Astrocyte of the cerebellum (primary cell): Measurements from ENCODE around the gene SORCS2.

Experiments used
- DNase-seq: peaks from one replicate; pipeline ENCODE4 v3.0.0-alpha.2; 2011; ENCODE audit warnings: low read depth
- H3K4me3 ChIP-seq: 2 replicates; pipeline ENCODE4 v1.5.1; 2011; ENCODE audit warnings: mild to moderate bottlenecking, low read depth, low read length, moderate library complexity
- CTCF ChIP-seq: IDR thresholded peaks from 2 replicates; pipeline ENCODE4 v1.5.1; 2012; ENCODE audit warnings: low read length, low read depth, moderate library complexity, mild to moderate bottlenecking; ENCODE audit errors: missing control alignments
- in situ Hi-C: cut with HindIII; loops from 2 replicates; pipeline ENCODE4 v1.10.0; 2017; ENCODE audit warnings: low sequenced_read_pairs

The SORCS2 gene

GRCh38 chr4:7777871-7778509 is 585.7 kb downstream of the SORCS2 start:
- no peak overlapping the region for H3K4me3 ChIP-seq
- in situ Hi-C loops: no loop called here
- DNase-seq: no peak
- no peak for TF ChIP-seq CTCF

- no peak overlapping the region for H3K4me3 ChIP-seq
- in situ Hi-C loops: no loop called here
- no peak for TF ChIP-seq CTCF
- DNase-seq: no peak
Measured at GRCh38 chr4:7778510-7779431, 586.4 kb downstream of the SORCS2 start.

- in situ Hi-C loops: no loop called here
- no peak for TF ChIP-seq CTCF
- no peak overlapping the region for H3K4me3 ChIP-seq
- no peak for DNase-seq
Measured at GRCh38 chr4:7779432-7779768, 587.1 kb downstream of the SORCS2 start.

GRCh38 chr4:7780751-7781348 is 588.5 kb downstream of the SORCS2 start:
- H3K4me3 ChIP-seq: no peak overlapping the region

GRCh38 chr4:7781366-7781765 is 589.0 kb downstream of the SORCS2 start:
- H3K4me3 ChIP-seq: no peak overlapping the region
- DNase-seq: no peak
- in situ Hi-C loops: no loop called here
- TF ChIP-seq CTCF: no peak

More at GRCh38 chr4:7780751-7781348, 588.5 kb downstream of the SORCS2 start:
- no peak for DNase-seq
- TF ChIP-seq CTCF: no peak
- in situ Hi-C loops: no loop called here

GRCh38 chr4:7781993-7782392 is 589.7 kb downstream of the SORCS2 start:
- in situ Hi-C loops: no loop called here
- DNase-seq: no peak
- no peak for TF ChIP-seq CTCF
- H3K4me3 ChIP-seq: no peak overlapping the region
